ENCODE measurements around the gene JAZF1. TPM values are rescaled to one million over a fixed set of nuclear protein-coding genes. Genes with fewer than 3 reads are reported as not detected.

The JAZF1 gene
- total and polyA plus RNA-seq, 10 of the 15 experiments (the other 5 are each of a cell fraction or from before 2014, with no cell fraction given), result 0.04 to 0.82 (median 0.15) TPM; not detected in 3

GRCh38 chr7:27870595-27870994 is 310.0 kb downstream of the JAZF1 start:
- ChIA-PET POLR2A (no interaction called here), CTCF (no interaction called here), RAD21 (ENCODE audit: unreplicated experiment) (no interaction called here), SMC1A (ENCODE audit: uncharacterized antibody, unreplicated experiment) (no interaction called here)
- Histone ChIP-seq H3K27ac (ENCODE audit: control insufficient read depth, insufficient read depth) (no peak overlapping the region), H3K9me3 (replicated peaks; ENCODE audit: control insufficient read depth, insufficient read depth, low read length) (no peaks in the 10 kb centered on the region), H4K20me1 (ENCODE audit: control insufficient read depth, insufficient read depth) (no peaks in the 10 kb centered on the region), H3K79me2 (ENCODE audit: control insufficient read depth, insufficient read depth, low read length) (no peaks in the 10 kb centered on the region), H3K27me3 (replicated peaks in 1 of 2; ENCODE audit: control insufficient read depth in 2 of 2, insufficient read depth in 2 of 2, low read length in 1 of 2) (no peaks in the 10 kb centered on the region), H3K36me3 (ENCODE audit: control insufficient read depth in 2 of 2, insufficient read depth in 2 of 2, low read length in 1 of 2) (no peaks in the 10 kb centered on the region), H3K4me2 (ENCODE audit: control insufficient read depth, insufficient read depth) (no peak overlapping the region), H3K9ac (ENCODE audit: control insufficient read depth, insufficient read depth, low read length) (no peak overlapping the region), H3K4me3 (no peak overlapping the region), H3K4me1 (ENCODE audit: control insufficient read depth, insufficient read depth, low read length) (no peaks in the 10 kb centered on the region), H2AFZ (ENCODE audit: control insufficient read depth, low read depth, low read length) (no peak overlapping the region)
- no peak for ATAC-seq
- WGBS (ENCODE audit: insufficient coverage, insufficient replicate concordance, low lambda C conversion rate, missing lambda C conversion rate), result 47% methylated on average over 5 of the region's 5 CpGs
- intact Hi-C loops (cut with micrococcal nuclease; ENCODE audit: unreplicated experiment) (no loop called here), in situ Hi-C loops (cut with MboI) (no loop called here)
- DNase-seq (ENCODE audit: low read depth, low spot score), result no peak
- TF ChIP-seq HDAC2 (IDR thresholded peaks at IDR 0.05) (no peak), ZBTB33 (IDR thresholded peaks at IDR 0.05) (no peak), SUPT20H (IDR thresholded peaks at IDR 0.05; ENCODE audit: borderline replicate concordance, control insufficient read depth, low read depth, low read length) (no peak), MLLT1 (IDR thresholded peaks at IDR 0.05) (no peak), MEF2A (IDR thresholded peaks at IDR 0.05; ENCODE audit: insufficient read depth, low read depth, low read length) (no peak), SREBF1 (IDR thresholded peaks at IDR 0.05; ENCODE audit: low read length) (no peak), HDAC6 (IDR thresholded peaks at IDR 0.05; ENCODE audit: unreplicated experiment) (no peak), SMC3 (IDR thresholded peaks at IDR 0.05; ENCODE audit: borderline replicate concordance, low read length) (no peak), KAT2A (conservative IDR thresholded peaks at IDR 0.05; ENCODE audit: control insufficient read depth, low read depth, low read length) (no peak), SMAD1 (IDR thresholded peaks at IDR 0.05; ENCODE audit: low read depth, partially characterized antibody) (no peak), POLR2A (IDR thresholded peaks at IDR 0.05; ENCODE audit: low read depth, low read length) (no peak), CREM (IDR thresholded peaks at IDR 0.05; ENCODE audit: low read depth) (no peak), MAX (IDR thresholded peaks at IDR 0.05; ENCODE audit: low read depth, low read length) (no peak), ATF3 (IDR thresholded peaks at IDR 0.05; ENCODE audit: borderline replicate concordance, extremely low read depth, low read depth, low read length) (no peak), NR2C2 (IDR thresholded peaks at IDR 0.05; ENCODE audit: borderline replicate concordance, control insufficient read depth, insufficient read length, low read depth) (no peak), TCF12 (IDR thresholded peaks at IDR 0.05; ENCODE audit: low read depth, low read length) (no peak)
- BruUV-seq (replicated peaks), result no TSS peak
- FAIRE-seq, result no peak
